Hepatic stellate cell (primary cell): ENCODE data around the gene ATP8B3.
A peak's percentile ranks its signal among the peaks of the same experiment; 100 is the strongest.

ENCODE experiments used
- DNase-seq: peaks from one replicate; pipeline ENCODE4 v3.0.0; 2011; ENCODE audit warnings: low spot score

Gene ATP8B3

DNA sequence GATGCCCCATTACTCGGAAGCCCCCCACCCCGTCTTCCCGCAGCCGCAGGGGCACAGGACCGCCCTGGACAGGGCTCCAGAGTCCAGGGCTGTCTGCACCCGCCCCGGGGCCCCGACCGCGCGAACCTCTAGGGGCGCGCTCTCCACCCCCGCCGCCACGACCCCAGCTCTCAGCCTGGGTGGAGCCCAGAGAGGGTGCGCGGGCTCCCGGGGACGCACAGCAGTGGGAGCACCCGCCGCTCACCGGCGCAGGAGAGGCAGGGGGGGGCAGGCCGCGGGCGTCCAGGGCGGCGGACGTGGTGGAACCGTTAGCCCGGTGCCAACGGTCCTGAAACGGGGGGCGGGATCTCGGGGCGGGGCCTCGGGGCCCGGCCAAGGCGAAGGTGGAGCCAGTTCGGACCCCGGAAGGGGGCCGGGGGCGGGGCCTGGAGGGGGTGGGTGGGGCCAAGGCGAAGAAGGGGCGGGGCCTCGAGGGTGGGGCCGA lies at the start of gene ATP8B3:
TSS of gene ATP8B3 (minus strand) at position 335 of the 484 bp plus-strand sequence. CDS start 540 bp downstream, outside the sequence.
- DNase-seq = peak; percentile 98

DNA sequence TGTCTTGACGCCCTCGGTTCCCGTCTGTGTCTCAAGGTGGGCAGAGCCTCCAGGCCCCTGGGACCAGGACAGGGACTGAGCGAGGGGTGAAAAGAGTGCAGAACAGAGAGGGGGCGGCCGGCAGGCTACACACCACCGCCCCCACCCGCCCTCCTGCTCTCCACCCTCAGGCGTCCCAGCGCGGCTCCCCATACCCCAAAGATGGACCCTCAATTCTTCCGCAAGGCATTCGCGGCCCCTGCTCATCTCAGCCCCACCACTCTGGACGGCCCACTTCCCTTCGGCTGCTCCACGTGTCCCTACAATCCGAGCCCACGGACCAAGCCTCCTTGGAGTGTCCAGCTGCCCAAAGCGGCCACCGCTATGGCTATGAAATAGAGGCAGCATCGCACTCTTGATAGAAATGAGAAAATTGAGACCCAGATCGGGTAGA lies 49.5 kb upstream of the ATP8B3 start:
- DNase-seq = no peak

DNA sequence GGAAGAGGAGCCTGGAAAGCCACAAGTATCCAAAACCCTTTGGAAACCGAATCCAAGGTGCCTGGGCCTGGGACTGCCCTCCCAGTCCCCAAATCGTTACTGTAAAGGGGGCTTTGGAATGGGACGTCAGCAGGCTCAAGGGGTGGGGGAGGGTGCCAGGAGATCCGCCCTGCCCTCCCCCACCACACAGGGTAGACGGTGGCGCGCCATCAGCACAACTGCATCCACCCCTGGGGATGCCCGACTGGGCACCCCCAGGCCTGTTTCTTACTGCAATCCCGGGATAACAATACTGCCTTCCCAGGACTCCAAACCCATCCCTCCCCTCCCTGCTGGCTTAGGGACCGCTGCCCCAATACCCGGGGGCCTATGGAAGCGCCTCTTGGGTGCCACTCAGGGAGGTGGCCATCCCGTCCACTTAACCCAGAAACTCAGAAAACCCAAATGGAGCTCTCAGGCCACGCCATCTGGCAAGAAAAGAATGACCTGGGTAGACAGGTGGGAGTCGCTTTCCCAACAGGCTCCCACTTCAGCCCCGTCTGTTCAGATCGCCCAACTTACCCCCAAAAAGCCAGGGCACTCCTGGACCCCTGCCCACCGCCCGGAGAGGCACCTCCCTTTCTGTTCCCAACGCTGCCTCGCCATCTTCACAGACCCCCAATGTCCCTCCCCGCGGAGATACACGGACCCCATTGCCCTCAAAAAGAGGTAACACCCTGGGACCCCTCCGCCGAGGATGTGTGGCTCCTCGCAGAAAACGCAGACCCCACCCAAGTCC lies 48.9 kb upstream of the ATP8B3 start:
- DNase-seq = no peak

- DNase-seq = peak; percentile 90
Measured at GRCh38 chr19:1860042-1860775, 48.1 kb upstream of the ATP8B3 start.

DNA sequence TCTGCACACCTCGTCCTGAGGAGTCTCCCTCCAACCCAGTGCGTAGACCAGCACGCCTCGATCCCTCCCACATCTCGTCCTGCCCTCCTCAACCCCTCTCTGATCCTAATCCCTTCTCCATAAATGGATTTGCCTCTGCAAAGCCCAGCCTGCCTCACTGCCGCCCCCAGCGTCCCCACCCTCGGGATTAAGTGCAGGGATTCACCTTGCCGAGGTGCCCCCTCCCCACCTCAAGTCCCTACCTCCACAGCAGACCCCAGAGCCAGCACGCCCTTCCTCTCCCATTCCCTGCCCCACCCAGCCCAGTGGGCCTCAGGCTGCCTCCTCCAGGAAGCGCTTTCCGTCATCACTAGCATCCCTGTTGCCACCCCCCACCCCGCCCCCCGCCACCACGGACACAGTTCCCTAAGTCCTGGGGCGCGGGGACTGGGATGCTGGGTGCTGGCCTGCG lies 47.3 kb upstream of the ATP8B3 start:
- DNase-seq = no peak

- DNase-seq = no peak
Measured at GRCh38 chr19:1858412-1859081, 46.5 kb upstream of the ATP8B3 start.

DNA sequence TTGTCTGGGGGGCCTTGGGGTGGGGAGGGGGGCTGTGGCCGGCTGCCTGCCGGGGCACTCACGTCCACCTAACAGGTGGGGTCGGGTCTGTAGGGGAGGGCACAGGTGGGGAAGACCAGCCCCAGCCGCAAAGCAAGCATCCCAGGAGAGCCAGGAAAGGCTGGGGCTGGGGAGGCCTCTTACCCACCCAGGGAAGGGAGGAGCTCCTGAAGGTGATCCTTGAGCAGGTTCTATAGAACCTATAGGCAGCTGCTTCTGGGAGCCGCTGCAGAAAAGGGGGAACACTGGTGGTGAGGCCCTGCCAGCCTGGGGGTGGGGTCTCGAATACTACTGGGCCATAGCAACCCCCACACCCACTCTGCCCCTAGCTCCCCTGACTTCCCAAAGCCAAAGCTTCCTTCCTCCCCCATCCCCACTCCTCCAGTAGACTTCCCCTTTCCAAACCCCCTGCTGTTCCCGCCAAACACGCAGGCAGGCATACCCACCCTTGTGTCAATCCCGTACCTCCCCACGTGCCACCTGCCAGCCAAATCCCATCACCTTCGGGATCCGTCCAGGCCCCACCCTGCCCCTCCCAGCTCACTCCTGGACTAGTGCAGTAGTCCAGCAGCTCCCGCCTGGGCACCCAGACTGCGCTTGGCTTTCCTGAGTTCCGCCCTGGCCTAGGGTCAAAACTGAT lies 45.7 kb upstream of the ATP8B3 start:
- no peak for DNase-seq

DNA sequence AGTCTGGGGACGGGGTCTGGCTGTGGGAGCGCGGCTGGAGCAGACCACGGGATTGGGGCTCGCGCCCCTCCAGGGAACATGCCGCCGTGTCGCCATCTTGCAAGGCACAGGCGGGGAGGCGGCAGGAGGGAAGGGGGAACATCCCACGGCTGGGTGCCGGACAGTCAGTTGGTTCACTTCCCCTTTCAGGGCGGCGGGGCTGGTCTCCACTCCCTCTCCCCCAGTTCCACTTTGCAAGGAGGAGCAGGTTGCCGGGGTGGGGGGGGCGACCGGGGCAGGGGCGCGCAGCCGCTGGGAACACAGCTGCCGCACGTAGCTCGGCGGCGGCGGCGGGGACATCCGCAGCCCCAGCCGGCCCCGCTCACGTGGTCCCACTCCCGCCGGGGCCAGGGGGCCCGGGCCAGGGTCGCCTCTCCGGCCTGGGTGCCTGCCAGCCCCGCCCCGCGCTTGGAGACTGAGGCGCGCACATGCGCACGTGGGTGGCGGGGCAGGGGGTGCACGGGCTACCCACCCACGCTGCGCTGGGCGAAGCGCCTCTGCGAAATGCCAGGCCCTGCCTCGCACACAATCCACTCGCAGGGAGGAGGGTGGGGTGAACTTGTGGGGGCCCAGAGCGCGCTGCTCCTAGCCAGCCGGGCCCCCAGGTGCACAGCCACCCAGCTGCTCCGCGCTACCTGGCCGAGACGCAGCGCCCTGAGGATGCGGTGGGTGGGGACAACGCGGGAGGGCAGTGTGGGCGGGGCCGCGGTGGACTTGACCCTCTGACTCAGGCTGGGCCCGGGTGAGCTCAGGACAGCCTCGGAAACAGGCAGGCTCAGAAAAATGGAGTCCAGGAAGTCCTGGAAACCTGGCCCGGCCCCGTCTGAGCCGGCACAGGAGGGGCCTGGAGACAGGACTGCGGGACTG lies 44.9 kb upstream of the ATP8B3 start:
- DNase-seq = peak; percentile 89

DNA sequence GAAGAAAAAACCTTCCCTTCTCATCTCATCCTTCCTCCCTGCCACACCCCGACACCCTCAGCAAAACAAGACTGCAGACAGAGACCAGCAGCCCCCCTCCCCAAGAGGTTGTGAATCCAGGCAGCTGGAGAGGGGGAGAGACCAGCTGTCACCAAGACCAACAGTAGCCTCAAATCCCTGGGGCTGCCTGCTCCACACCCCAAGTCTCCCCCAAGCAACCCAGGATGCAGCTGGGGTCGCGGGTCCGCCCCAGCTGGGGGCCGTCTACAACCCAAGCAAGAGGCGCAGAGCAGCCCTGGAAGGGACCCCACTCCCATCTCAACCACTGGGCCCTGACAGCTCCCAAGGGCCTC lies 44.2 kb upstream of the ATP8B3 start:
- no peak for DNase-seq

GRCh38 chr19:1855828-1856255 lies 43.8 kb upstream of the ATP8B3 start:
- no peak for DNase-seq

DNA sequence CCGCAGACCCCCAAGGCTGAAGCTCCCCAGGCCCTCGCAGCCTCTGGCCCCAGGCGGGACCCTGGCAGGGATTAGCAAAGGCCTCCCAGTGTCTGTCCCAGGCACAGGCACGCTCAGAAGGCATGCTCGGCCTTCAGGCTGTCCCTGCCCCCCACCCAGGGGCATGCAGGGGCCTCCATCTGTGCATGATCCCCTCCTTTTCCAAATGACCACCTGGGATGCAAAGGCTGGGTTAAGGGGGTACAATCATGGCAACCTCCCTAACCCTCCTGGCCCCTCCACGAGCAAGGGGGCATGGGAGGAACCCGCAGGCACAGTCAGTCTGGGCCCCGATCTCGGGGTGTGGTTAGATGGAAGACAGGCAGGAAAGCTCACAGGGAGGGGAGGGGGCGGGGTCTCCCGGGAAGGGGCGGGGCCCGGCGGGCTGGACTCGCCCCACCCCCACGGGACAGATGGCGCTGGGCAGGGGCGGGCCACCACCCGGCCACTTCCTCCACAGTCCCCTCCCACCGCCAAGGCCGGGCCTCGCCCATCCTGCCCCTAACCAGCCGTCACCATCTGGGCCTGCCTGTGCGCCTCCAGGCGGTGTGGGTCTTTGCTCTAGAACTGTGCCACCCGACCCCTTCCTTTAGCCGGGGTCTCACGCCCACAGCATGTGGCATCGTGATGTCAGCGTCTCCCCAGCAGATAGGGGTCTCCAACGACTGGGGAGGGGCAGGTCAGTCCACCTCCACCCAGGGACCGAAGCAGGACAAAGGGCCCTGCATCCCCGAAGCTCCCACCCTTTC lies 43.2 kb upstream of the ATP8B3 start:
- DNase-seq = peak; percentile 96

GRCh38 chr19:1854542-1855039 lies 42.5 kb upstream of the ATP8B3 start:
- no peak for DNase-seq

DNA sequence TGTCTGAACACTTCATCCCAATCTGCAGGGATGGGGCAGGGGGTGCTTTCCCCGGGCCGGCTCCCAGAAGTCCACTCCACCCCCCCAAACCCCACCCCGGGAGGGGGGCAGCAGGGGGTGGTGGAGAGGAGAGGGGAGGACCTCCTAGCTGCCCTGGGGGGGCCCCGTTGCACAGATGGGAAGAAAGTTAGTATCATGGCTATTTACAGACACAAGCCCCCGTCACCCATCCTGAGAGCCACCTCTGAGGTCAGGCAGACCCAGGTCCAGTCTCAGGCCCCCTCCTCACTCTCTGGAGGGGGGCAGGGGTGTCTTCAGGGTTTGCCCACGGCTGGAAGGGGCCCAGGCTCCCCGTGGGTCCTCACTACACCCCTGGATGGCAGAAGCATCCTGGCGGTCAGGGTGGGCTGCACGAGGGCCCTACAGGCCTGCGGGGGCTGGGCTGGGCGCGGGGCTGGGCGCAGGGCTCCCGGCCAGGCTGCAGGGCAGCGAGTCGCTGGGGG lies 42.0 kb upstream of the ATP8B3 start:
- DNase-seq = no peak

- DNase-seq = peak; percentile 89
Measured at GRCh38 chr19:1853295-1854038, 41.4 kb upstream of the ATP8B3 start.

- DNase-seq = no peak
Measured at GRCh38 chr19:1852581-1853128, 40.6 kb upstream of the ATP8B3 start.

- no peak for DNase-seq
Measured at GRCh38 chr19:1851654-1852580, 39.8 kb upstream of the ATP8B3 start.

DNA sequence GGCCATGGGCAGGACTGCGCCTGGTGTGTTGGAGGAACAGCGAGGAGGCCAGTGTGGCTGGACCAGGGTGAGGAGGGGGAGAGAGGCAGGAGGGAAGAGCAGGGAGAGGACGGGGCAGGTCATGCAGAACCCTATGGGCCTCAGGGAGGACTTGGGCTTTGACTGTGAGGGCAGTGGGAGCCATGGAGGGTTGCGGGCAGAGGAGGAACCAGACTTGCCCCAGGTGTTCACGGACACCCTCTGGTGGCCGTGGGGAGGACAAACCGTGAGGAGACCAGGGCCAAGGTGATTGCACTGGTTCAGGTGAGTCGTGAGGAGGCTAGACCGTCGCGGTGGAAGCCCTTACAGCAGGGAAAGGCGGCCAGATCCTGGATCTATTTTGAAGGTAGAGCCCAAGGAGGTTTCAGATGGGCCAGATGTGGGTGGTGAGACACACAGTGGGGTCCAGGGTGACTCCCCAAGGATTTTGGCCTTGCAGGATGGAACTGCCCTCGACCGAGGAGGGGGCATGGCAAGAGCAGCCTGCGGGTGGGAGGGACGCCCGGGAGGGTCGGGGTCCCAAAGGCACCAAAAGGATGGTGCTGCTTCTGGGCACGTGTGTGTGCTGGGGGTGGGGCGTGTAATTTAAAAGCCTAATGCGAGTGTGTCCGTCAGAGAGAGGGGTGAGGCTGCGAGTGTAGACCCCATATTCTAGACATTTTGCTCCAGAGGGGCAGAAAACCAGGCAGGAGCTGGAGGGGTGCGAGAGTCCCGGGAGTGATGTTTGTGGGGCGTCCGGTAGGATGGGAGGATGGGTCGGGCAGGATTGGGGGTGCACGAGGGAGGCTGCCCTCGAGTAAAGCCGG lies 39.0 kb upstream of the ATP8B3 start:
- DNase-seq = no peak
